KBM-7 (cell line): ENCODE results near the gene RETN.

ENCODE experiments used
- DNase-seq: peaks from one replicate; pipeline ENCODE4 v3.0.0-alpha.2; 2015
- in situ Hi-C: fragments of 300-500 bp; cut with MboI; formaldehyde crosslinking; loops from 2 replicates; pipeline ENCODE4 v1.14.3; 2020; ENCODE audit warnings: low sequenced_read_pairs, low pct_unique_long_range_greater_than_20kb, mixed read lengths

RETN gene

GRCh38 chr19:7701654-7702457 is 33.0 kb downstream of the RETN start, which contains the start of gene FCER2:
TSS of gene FCER2 (minus strand) at chr19:7702131. CDS start at chr19:7699760, 2,371 bp downstream.
- no peak for DNase-seq
- in situ Hi-C loops = no loop called here

GRCh38 chr19:7703332-7703731 is 34.5 kb downstream of the RETN start:
- in situ Hi-C loops = no loop called here
- DNase-seq = no peak

GRCh38 chr19:7704280-7705060 is 35.6 kb downstream of the RETN start:
- DNase-seq = no peak
- in situ Hi-C loops = no loop called here

GRCh38 chr19:7705387-7706187 is 36.7 kb downstream of the RETN start:
- DNase-seq = peak; percentile 25
- in situ Hi-C loops = no loop called here

GRCh38 chr19:7706188-7706954 is 37.5 kb downstream of the RETN start:
- in situ Hi-C loops = no loop called here
- DNase-seq = no peak

- no peak for DNase-seq
- in situ Hi-C loops = no loop called here
Observed at GRCh38 chr19:7706955-7707456, 38.2 kb downstream of the RETN start.

- in situ Hi-C loops = no loop called here
Observed at GRCh38 chr19:7709932-7710460, 41.1 kb downstream of the RETN start.

GRCh38 chr19:7710616-7711015 is 41.8 kb downstream of the RETN start:
- in situ Hi-C loops = no loop called here
- DNase-seq = no peak

More at GRCh38 chr19:7709932-7710460, 41.1 kb downstream of the RETN start:
- no peak for DNase-seq

GRCh38 chr19:7715671-7716070 is 46.8 kb downstream of the RETN start:
- in situ Hi-C loops = no loop called here
- no peak for DNase-seq

- DNase-seq = no peak
- in situ Hi-C loops = no loop called here
Observed at GRCh38 chr19:7716762-7717161, 47.9 kb downstream of the RETN start.

- DNase-seq = no peak
- in situ Hi-C loops = no loop called here
Observed at GRCh38 chr19:7718668-7719067, 49.8 kb downstream of the RETN start.
